ENCODE data around the gene FHOD3. TPM values are rescaled to one million over a fixed set of nuclear protein-coding genes. Genes with fewer than 3 reads are reported as not detected.

Gene FHOD3
- total RNA-seq, 1 experiment from 2014 or later: 18.1 TPM

DNA sequence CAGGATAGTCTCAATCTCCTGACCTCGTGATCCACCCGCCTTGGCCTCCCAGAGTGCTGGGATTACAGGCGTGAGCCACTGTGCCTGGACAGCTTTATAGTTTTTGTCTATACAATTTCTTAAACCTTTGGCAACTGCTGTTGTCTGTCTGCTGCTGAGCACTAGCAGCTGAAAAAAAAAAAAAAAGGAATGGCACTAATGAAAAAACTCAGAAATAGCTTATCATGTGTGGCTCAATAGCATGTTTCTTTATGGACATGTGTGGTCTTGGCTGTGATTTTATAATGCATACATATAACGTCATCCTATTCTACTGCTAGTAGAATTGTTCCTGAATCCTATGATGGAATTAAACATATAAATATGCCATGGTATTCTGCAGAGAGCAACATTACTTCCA is 300.1 kb downstream of the FHOD3 start:
- Histone ChIP-seq H3K9ac (ENCODE audit: low read length) (no peak overlapping the region), H3K9me3 (ENCODE audit: low read length) (no peaks in the 10 kb centered on the region), H3K4me3 (ENCODE audit: low read length) (no peak overlapping the region), H3K79me2 (ENCODE audit: low read length) (no peaks in the 10 kb centered on the region), H3K36me3 (ENCODE audit: low read depth, low read length) (no peaks in the 10 kb centered on the region), H3K27me3 (ENCODE audit: low read length) (no peaks in the 10 kb centered on the region), H3K4me1 (ENCODE audit: insufficient read depth, low read length) (no peaks in the 10 kb centered on the region), H3K9me2 (replicated peaks; ENCODE audit: low read length) (no peaks in the 10 kb centered on the region), H2AFZ (ENCODE audit: low read length) (no peak overlapping the region), H3F3A (ENCODE audit: low read length, unreplicated experiment) (no peaks in the 10 kb centered on the region), H4K20me1 (ENCODE audit: low read length) (no peaks in the 10 kb centered on the region), H3K27ac (ENCODE audit: low read length) (no peak overlapping the region), H3K4me2 (ENCODE audit: low read length) (no peak overlapping the region)
- TF ChIP-seq EZH2phosphoT487 (IDR thresholded peaks at IDR 0.05; ENCODE audit: borderline replicate concordance, low read length) (no peak), EZH2 (IDR thresholded peaks at IDR 0.05; ENCODE audit: low read length, unreplicated experiment) (no peak)
- TF ChIP-seq, protein P1, sequence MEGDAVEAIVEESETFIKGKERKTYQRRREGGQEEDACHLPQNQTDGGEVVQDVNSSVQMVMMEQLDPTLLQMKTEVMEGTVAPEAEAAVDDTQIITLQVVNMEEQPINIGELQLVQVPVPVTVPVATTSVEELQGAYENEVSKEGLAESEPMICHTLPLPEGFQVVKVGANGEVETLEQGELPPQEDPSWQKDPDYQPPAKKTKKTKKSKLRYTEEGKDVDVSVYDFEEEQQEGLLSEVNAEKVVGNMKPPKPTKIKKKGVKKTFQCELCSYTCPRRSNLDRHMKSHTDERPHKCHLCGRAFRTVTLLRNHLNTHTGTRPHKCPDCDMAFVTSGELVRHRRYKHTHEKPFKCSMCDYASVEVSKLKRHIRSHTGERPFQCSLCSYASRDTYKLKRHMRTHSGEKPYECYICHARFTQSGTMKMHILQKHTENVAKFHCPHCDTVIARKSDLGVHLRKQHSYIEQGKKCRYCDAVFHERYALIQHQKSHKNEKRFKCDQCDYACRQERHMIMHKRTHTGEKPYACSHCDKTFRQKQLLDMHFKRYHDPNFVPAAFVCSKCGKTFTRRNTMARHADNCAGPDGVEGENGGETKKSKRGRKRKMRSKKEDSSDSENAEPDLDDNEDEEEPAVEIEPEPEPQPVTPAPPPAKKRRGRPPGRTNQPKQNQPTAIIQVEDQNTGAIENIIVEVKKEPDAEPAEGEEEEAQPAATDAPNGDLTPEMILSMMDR (conservative IDR thresholded peaks at IDR 0.05; ENCODE audit: low read depth, low read length): no peak
- no peak for ATAC-seq
- ChIA-PET POLR2A (ENCODE audit: unreplicated experiment) (no interaction called here), CTCF (no interaction called here)
- no peak for DNase-seq
- intact Hi-C loops (cut with micrococcal nuclease): no loop called here
- no TSS peak for BruUV-seq (replicated peaks)

DNA sequence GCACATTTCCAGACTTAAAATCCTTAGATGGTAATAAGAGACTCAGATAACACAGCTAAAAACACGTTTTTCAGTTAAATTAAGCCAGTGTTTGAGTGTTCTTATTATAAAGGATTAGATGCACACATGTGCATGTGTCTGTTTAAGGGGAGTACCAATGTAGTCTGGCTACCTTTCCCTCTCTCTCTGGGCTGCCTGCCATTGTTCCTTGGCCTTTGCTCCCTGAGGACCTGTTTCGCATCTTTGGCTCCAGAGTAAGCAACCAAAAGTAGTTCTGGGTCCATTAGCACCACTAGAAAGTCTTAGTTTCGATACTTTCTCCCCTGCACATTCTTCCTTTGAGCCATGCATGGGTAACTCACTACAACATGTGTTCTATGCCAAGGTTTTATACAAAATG is 303.0 kb downstream of the FHOD3 start:
- Histone ChIP-seq H2AFZ (ENCODE audit: low read length) (no peak overlapping the region), H3K4me3 (ENCODE audit: low read length) (no peak overlapping the region), H3K9ac (ENCODE audit: low read length) (no peak overlapping the region), H3K36me3 (ENCODE audit: low read depth, low read length) (no peaks in the 10 kb centered on the region), H3K79me2 (ENCODE audit: low read length) (no peaks in the 10 kb centered on the region), H3K4me2 (ENCODE audit: low read length) (no peak overlapping the region), H3F3A (ENCODE audit: low read length, unreplicated experiment) (no peaks in the 10 kb centered on the region), H3K9me2 (replicated peaks; ENCODE audit: low read length) (no peaks in the 10 kb centered on the region), H3K9me3 (ENCODE audit: low read length) (no peaks in the 10 kb centered on the region), H3K27ac (ENCODE audit: low read length) (no peak overlapping the region), H3K27me3 (ENCODE audit: low read length) (no peaks in the 10 kb centered on the region), H4K20me1 (ENCODE audit: low read length) (no peaks in the 10 kb centered on the region), H3K4me1 (ENCODE audit: insufficient read depth, low read length) (no peaks in the 10 kb centered on the region)
- intact Hi-C loops (cut with micrococcal nuclease): no loop called here
- TF ChIP-seq, protein P1 (conservative IDR thresholded peaks at IDR 0.05; ENCODE audit: low read depth, low read length): no peak
- no peak for TF ChIP-seq EZH2 (IDR thresholded peaks at IDR 0.05; ENCODE audit: low read length, unreplicated experiment)
- no peak for TF ChIP-seq EZH2phosphoT487 (IDR thresholded peaks at IDR 0.05; ENCODE audit: borderline replicate concordance, low read length)
- no TSS peak for BruUV-seq (replicated peaks)
- ATAC-seq (no peak), DNase-seq (no peak)
- ChIA-PET CTCF (no interaction called here), POLR2A (ENCODE audit: unreplicated experiment) (no interaction called here)

GRCh38 chr18:36601316-36601715 is 303.8 kb downstream of the FHOD3 start:
- CTCF ChIA-PET: no interaction called here
- DNase-seq (no peak), ATAC-seq (no peak)
- intact Hi-C loops (cut with micrococcal nuclease): no loop called here
- POLR2A ChIA-PET (ENCODE audit: unreplicated experiment): no interaction called here
- Histone ChIP-seq H3K4me1 (ENCODE audit: insufficient read depth, low read length) (no peaks in the 10 kb centered on the region), H3K27me3 (ENCODE audit: low read length) (no peaks in the 10 kb centered on the region), H4K20me1 (ENCODE audit: low read length) (no peaks in the 10 kb centered on the region), H2AFZ (ENCODE audit: low read length) (no peak overlapping the region), H3K36me3 (ENCODE audit: low read depth, low read length) (no peaks in the 10 kb centered on the region), H3K9me3 (ENCODE audit: low read length) (no peaks in the 10 kb centered on the region), H3K79me2 (ENCODE audit: low read length) (no peaks in the 10 kb centered on the region), H3F3A (ENCODE audit: low read length, unreplicated experiment) (no peaks in the 10 kb centered on the region), H3K4me3 (ENCODE audit: low read length) (no peak overlapping the region), H3K27ac (ENCODE audit: low read length) (no peak overlapping the region), H3K9me2 (replicated peaks; ENCODE audit: low read length) (no peaks in the 10 kb centered on the region), H3K4me2 (ENCODE audit: low read length) (no peak overlapping the region), H3K9ac (ENCODE audit: low read length) (no peak overlapping the region)
- BruUV-seq (replicated peaks): no TSS peak
- TF ChIP-seq, protein P1 (conservative IDR thresholded peaks at IDR 0.05; ENCODE audit: low read depth, low read length): no peak
